ENCODE data around the gene CRYBG2.

Gene CRYBG2

GRCh38 chr1:26290122-26290881, 63.6 kb downstream of the CRYBG2 start:
- no peak for DNase-seq

GRCh38 chr1:26289158-26290059, 64.5 kb downstream of the CRYBG2 start:
- DNase-seq, result no peak

- no peak for DNase-seq
Observed at GRCh38 chr1:26288311-26288941, 65.5 kb downstream of the CRYBG2 start.

- no peak for DNase-seq
Observed at GRCh38 chr1:26287811-26288210, 66.1 kb downstream of the CRYBG2 start.

GRCh38 chr1:26287033-26287711, 66.8 kb downstream of the CRYBG2 start:
- no peak for DNase-seq

GRCh38 chr1:26286064-26286416, 67.9 kb downstream of the CRYBG2 start:
- no peak for DNase-seq

GRCh38 chr1:26285366-26286063, 68.4 kb downstream of the CRYBG2 start:
- DNase-seq, result no peak

- peak; percentile 30 for DNase-seq
Observed at GRCh38 chr1:26284597-26285347, 69.2 kb downstream of the CRYBG2 start.

- no peak for DNase-seq
Observed at GRCh38 chr1:26283871-26284596, 69.9 kb downstream of the CRYBG2 start.

GRCh38 chr1:26283279-26283853, 70.6 kb downstream of the CRYBG2 start:
- no peak for DNase-seq

- no peak for DNase-seq
Observed at GRCh38 chr1:26282401-26282918, 71.5 kb downstream of the CRYBG2 start.

- no peak for DNase-seq
Observed at GRCh38 chr1:26281971-26282370, 72.0 kb downstream of the CRYBG2 start.

- DNase-seq, result no peak
Observed at GRCh38 chr1:26281091-26281958, 72.6 kb downstream of the CRYBG2 start.

- no peak for DNase-seq
Observed at GRCh38 chr1:26280333-26281042, 73.4 kb downstream of the CRYBG2 start.

GRCh38 chr1:26279456-26280332, 74.2 kb downstream of the CRYBG2 start, which contains the start of gene SH3BGRL3:
Gene SH3BGRL3 (plus strand): TSS chr1:26280086. CDS start chr1:26280156, 70 bp downstream.
- peak; percentile 83 for DNase-seq

GRCh38 chr1:26278724-26279455, 75.0 kb downstream of the CRYBG2 start:
- DNase-seq, result no peak

- DNase-seq, result no peak
Observed at GRCh38 chr1:26278303-26278702, 75.6 kb downstream of the CRYBG2 start.
